ENCODE data around the gene MDFIC2. TPM values are rescaled to one million over a fixed set of nuclear protein-coding genes. Genes with fewer than 3 reads are reported as not detected.

Gene MDFIC2
- total and polyA plus RNA-seq, 4 donors = not detected

DNA sequence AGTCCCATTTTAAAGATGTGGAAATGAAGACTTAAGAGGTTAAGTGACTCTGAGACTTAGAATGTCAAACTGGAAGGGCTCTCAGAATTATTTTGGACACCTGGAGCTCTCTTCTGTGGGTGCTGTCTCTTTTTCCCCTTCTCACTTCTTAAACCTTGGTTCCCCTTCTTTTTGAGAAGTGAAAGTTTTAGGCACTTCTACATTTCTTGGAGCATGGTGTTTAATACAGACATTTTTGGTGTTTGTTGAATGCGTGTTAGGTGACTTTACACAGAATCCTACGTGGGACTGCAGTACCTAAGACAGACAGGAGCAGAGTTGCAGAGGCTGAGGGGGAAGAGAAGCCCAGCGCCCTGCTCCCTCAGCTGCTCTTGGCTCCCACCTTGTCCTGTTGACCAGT, 133.3 kb downstream of the MDFIC2 start:
- Histone ChIP-seq H3K9ac (ENCODE audit: low read depth in 1 of 2, low read length in 2 of 2) (no peak overlapping the region), H3K36me3 (ENCODE audit: control insufficient read depth in 4 of 4, insufficient read depth in 3 of 4, low read depth in 1 of 4, low read length in 3 of 4) (no peaks in the 10 kb centered on the region), H3K4me3 (ENCODE audit: low read depth in 1 of 3, low read length in 3 of 3) (no peak overlapping the region), H3K9me3 (ENCODE audit: control insufficient read depth in 4 of 4, low read length in 3 of 4) (no peaks in the 10 kb centered on the region), H3K27ac (ENCODE audit: low read depth in 1 of 2, low read length in 2 of 2) (no peak overlapping the region), H3K27me3 (ENCODE audit: control insufficient read depth in 4 of 4, insufficient read depth in 4 of 4, low read length in 3 of 4) (peaks cover 0 to 3% (median 0%) of the 10 kb centered on the region in 4 donors), H3K4me1 (ENCODE audit: control insufficient read depth in 4 of 4, insufficient read depth in 4 of 4, low read length in 3 of 4) (peaks cover 0 to 2% (median 0%) of the 10 kb centered on the region in 4 donors)
- TF ChIP-seq CTCF (IDR thresholded peaks at IDR 0.05; ENCODE audit: low read depth, low read length, missing input control) (no peak), JUND (IDR thresholded peaks at IDR 0.05) (no peak), SP1 (IDR thresholded peaks at IDR 0.05) (no peak), RXRA (IDR thresholded peaks at IDR 0.05) (no peak), GABPA (IDR thresholded peaks at IDR 0.05 in 1 of 2, conservative IDR thresholded peaks at IDR 0.05 in 1 of 2) (no peak), FOXA2 (IDR thresholded peaks at IDR 0.05) (no peak)
- WGBS = 78% methylated on average over 3 of the region's 3 CpGs
- DNase-seq (ENCODE audit: low spot score) = no peak

DNA sequence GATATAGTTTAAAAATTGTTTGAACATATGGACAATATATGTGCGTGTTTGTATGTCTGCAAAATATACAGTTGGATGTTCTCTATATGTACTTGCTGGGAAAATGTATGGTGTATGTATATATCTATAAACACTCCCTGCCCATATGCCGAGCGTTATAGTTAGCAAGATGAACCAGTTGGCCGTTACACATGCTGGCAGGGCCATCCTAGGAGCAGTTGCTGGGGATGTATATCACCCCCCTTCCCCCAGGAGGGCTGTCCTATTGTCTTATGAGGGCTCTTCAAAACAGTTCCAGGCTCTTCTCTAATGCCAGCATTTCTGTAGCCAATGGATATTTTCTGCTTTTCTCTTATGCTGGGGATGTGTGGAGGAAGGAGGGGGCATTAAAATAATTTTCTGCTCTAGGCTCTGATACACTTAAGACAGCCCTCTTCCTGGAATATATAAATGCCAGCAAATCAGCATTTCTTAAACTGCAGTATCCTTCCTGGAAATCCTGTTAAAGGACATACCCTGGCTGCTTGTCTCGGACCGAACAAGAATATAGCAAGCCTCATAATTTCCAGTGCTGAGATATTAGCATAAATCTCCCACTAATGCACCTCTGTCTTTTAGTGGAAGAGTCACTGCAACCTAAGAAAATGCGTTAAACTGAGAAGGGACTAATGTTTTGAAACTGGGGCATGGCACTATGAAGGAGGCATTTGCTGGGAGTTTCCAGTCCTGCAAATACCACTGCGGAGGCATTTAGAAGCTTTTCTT, 134.4 kb downstream of the MDFIC2 start:
- H3K27ac ChIP-seq (ENCODE audit: low read depth in 1 of 2, low read length in 2 of 2) = no peak overlapping the region
- DNase-seq (ENCODE audit: low spot score) = no peak
- 71% methylated on average over 8 of the region's 8 CpGs for WGBS
- peaks cover 0 to 2% (median 0%) of the 10 kb centered on the region in 4 donors for H3K4me1 ChIP-seq (ENCODE audit: control insufficient read depth in 4 of 4, insufficient read depth in 4 of 4, low read length in 3 of 4)
- H3K27me3 ChIP-seq (ENCODE audit: control insufficient read depth in 4 of 4, insufficient read depth in 4 of 4, low read length in 3 of 4) = peaks cover 0 to 3% (median 0%) of the 10 kb centered on the region in 4 donors
- H3K9me3 ChIP-seq (ENCODE audit: control insufficient read depth in 4 of 4, low read length in 3 of 4) = no peaks in the 10 kb centered on the region
- TF ChIP-seq, protein P1, sequence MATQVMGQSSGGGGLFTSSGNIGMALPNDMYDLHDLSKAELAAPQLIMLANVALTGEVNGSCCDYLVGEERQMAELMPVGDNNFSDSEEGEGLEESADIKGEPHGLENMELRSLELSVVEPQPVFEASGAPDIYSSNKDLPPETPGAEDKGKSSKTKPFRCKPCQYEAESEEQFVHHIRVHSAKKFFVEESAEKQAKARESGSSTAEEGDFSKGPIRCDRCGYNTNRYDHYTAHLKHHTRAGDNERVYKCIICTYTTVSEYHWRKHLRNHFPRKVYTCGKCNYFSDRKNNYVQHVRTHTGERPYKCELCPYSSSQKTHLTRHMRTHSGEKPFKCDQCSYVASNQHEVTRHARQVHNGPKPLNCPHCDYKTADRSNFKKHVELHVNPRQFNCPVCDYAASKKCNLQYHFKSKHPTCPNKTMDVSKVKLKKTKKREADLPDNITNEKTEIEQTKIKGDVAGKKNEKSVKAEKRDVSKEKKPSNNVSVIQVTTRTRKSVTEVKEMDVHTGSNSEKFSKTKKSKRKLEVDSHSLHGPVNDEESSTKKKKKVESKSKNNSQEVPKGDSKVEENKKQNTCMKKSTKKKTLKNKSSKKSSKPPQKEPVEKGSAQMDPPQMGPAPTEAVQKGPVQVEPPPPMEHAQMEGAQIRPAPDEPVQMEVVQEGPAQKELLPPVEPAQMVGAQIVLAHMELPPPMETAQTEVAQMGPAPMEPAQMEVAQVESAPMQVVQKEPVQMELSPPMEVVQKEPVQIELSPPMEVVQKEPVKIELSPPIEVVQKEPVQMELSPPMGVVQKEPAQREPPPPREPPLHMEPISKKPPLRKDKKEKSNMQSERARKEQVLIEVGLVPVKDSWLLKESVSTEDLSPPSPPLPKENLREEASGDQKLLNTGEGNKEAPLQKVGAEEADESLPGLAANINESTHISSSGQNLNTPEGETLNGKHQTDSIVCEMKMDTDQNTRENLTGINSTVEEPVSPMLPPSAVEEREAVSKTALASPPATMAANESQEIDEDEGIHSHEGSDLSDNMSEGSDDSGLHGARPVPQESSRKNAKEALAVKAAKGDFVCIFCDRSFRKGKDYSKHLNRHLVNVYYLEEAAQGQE (IDR thresholded peaks at IDR 0.05) = no peak
- TF ChIP-seq CTCF (IDR thresholded peaks at IDR 0.05; ENCODE audit: low read depth, low read length, missing input control) = no peak
- no peak for TF ChIP-seq JUND (IDR thresholded peaks at IDR 0.05)
- TF ChIP-seq YY1 (IDR thresholded peaks at IDR 0.05) = no peak
- TF ChIP-seq, protein P2, sequence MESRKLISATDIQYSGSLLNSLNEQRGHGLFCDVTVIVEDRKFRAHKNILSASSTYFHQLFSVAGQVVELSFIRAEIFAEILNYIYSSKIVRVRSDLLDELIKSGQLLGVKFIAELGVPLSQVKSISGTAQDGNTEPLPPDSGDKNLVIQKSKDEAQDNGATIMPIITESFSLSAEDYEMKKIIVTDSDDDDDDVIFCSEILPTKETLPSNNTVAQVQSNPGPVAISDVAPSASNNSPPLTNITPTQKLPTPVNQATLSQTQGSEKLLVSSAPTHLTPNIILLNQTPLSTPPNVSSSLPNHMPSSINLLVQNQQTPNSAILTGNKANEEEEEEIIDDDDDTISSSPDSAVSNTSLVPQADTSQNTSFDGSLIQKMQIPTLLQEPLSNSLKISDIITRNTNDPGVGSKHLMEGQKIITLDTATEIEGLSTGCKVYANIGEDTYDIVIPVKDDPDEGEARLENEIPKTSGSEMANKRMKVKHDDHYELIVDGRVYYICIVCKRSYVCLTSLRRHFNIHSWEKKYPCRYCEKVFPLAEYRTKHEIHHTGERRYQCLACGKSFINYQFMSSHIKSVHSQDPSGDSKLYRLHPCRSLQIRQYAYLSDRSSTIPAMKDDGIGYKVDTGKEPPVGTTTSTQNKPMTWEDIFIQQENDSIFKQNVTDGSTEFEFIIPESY (IDR thresholded peaks at IDR 0.05) = no peak
- TF ChIP-seq HNF4A (conservative IDR thresholded peaks at IDR 0.05) = no peak
- no peak for TF ChIP-seq TAF1 (conservative IDR thresholded peaks at IDR 0.05)
- TF ChIP-seq FOXA1 (IDR thresholded peaks at IDR 0.05) = no peak
- no peak for TF ChIP-seq RAD21 (IDR thresholded peaks at IDR 0.05)
- TF ChIP-seq SP1 (IDR thresholded peaks at IDR 0.05) = no peak
- TF ChIP-seq ATF3 (IDR thresholded peaks at IDR 0.05) = no peak
- TF ChIP-seq FOXA2 (IDR thresholded peaks at IDR 0.05) = no peak
- TF ChIP-seq MAX (IDR thresholded peaks at IDR 0.05) = no peak
- TF ChIP-seq RXRA (IDR thresholded peaks at IDR 0.05) = no peak
- H3K9ac ChIP-seq (ENCODE audit: low read depth in 1 of 2, low read length in 2 of 2) = no peak overlapping the region
- no peak overlapping the region for H3K4me3 ChIP-seq (ENCODE audit: low read depth in 1 of 3, low read length in 3 of 3)
- H3K36me3 ChIP-seq (ENCODE audit: control insufficient read depth in 4 of 4, insufficient read depth in 3 of 4, low read depth in 1 of 4, low read length in 3 of 4) = no peaks in the 10 kb centered on the region
